ENCODE results near the gene TRPC4.
"Not testable (repeated sequence)": the region's sequence is repeated elsewhere in the genome, so short reads cannot be mapped to it uniquely, and the experiment has no call there.

The TRPC4 gene

GRCh38 chr13:37816276-37816675 lies 53.3 kb downstream of the TRPC4 start:
- DNase-seq (ENCODE audit: low read depth) = no peak

GRCh38 chr13:37811441-37811840 lies 58.1 kb downstream of the TRPC4 start:
- peak; percentile 75 for DNase-seq (ENCODE audit: low read depth)

- no peak for DNase-seq (ENCODE audit: low read depth)
Observed at GRCh38 chr13:37806666-37807065, 62.9 kb downstream of the TRPC4 start.

- no peak for DNase-seq (ENCODE audit: low read depth)
Observed at GRCh38 chr13:37797631-37798030, 71.9 kb downstream of the TRPC4 start.

GRCh38 chr13:37796795-37797194 lies 72.8 kb downstream of the TRPC4 start:
- not testable (repeated sequence) for DNase-seq (ENCODE audit: low read depth)

GRCh38 chr13:37795326-37795725 lies 74.2 kb downstream of the TRPC4 start:
- no peak for DNase-seq (ENCODE audit: low read depth)

GRCh38 chr13:37791699-37792098 lies 77.9 kb downstream of the TRPC4 start:
- no peak for DNase-seq (ENCODE audit: low read depth)

GRCh38 chr13:37788346-37788745 lies 81.2 kb downstream of the TRPC4 start:
- no peak for DNase-seq (ENCODE audit: low read depth)

GRCh38 chr13:37777676-37778075 lies 91.9 kb downstream of the TRPC4 start:
- DNase-seq (ENCODE audit: low read depth) = no peak

GRCh38 chr13:37775871-37776270 lies 93.7 kb downstream of the TRPC4 start:
- peak; percentile 44 for DNase-seq (ENCODE audit: low read depth)

GRCh38 chr13:37772644-37773043 lies 96.9 kb downstream of the TRPC4 start:
- no peak for DNase-seq (ENCODE audit: low read depth)

GRCh38 chr13:37769545-37769944 lies 100.0 kb downstream of the TRPC4 start:
- DNase-seq (ENCODE audit: low read depth) = no peak

GRCh38 chr13:37769078-37769477 lies 100.5 kb downstream of the TRPC4 start:
- DNase-seq (ENCODE audit: low read depth) = no peak

- peak; percentile 9 for DNase-seq (ENCODE audit: low read depth)
Observed at GRCh38 chr13:37766502-37766901, 103.1 kb downstream of the TRPC4 start.

GRCh38 chr13:37755349-37755748 lies 114.2 kb downstream of the TRPC4 start:
- DNase-seq (ENCODE audit: low read depth) = no peak

- DNase-seq (ENCODE audit: low read depth) = no peak
Observed at GRCh38 chr13:37753776-37754175, 115.8 kb downstream of the TRPC4 start.

- no peak for DNase-seq (ENCODE audit: low read depth)
Observed at GRCh38 chr13:37752146-37752545, 117.4 kb downstream of the TRPC4 start.

- no peak for DNase-seq (ENCODE audit: low read depth)
Observed at GRCh38 chr13:37751025-37751424, 118.5 kb downstream of the TRPC4 start.

- DNase-seq (ENCODE audit: low read depth) = no peak
Observed at GRCh38 chr13:37748913-37749312, 120.7 kb downstream of the TRPC4 start.

GRCh38 chr13:37747071-37747612 lies 122.4 kb downstream of the TRPC4 start:
- DNase-seq (ENCODE audit: low read depth) = peak; percentile 75

GRCh38 chr13:37741536-37741935 lies 128.0 kb downstream of the TRPC4 start:
- DNase-seq (ENCODE audit: low read depth) = no peak

GRCh38 chr13:37736045-37736444 lies 133.5 kb downstream of the TRPC4 start:
- no peak for DNase-seq (ENCODE audit: low read depth)

GRCh38 chr13:37735293-37735692 lies 134.3 kb downstream of the TRPC4 start:
- DNase-seq (ENCODE audit: low read depth) = no peak

GRCh38 chr13:37729876-37730275 lies 139.7 kb downstream of the TRPC4 start:
- no peak for DNase-seq (ENCODE audit: low read depth)
